ENCODE measurements around the gene AIG1. TPM values are rescaled to one million over a fixed set of nuclear protein-coding genes. Genes with fewer than 3 reads are reported as not detected.

The AIG1 gene
- total RNA-seq, 1 donor from 2014 or later: 35.2 TPM

DNA sequence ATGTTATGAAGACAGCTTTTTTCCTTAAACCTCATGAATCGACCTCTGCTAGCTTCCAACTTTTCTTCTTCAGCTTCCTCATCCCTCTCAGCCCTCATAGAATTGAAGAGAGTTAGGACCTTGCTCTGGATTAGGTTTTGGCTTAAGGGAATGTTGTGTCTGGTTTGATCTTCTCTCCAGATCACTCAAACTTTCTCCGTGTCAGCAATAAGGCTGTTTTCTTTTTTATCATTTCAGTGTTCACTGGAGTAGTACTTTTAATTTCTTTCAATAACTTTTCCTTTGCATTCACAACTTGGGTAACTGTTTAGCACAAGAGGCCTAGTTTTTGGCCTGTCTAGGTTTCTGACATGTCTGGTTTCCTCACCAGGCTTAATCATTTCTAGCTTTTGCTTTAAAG lies 32.6 kb downstream of the AIG1 start:
- Histone ChIP-seq H3K36me3 (ENCODE audit: insufficient read depth, low read length) (no peaks in the 10 kb centered on the region), H3K79me2 (ENCODE audit: insufficient read depth, low read length) (no peaks in the 10 kb centered on the region), H3K4me3 (ENCODE audit: insufficient read depth, low read depth, low read length) (no peak overlapping the region), H2AFZ (ENCODE audit: low read depth, low read length) (no peak overlapping the region), H4K20me1 (ENCODE audit: insufficient read depth, low read length) (no peaks in the 10 kb centered on the region), H3K27ac (ENCODE audit: low read depth, low read length) (no peak overlapping the region), H3K4me1 (ENCODE audit: insufficient read depth, low read length) (no peaks in the 10 kb centered on the region), H3K4me2 (ENCODE audit: low read length) (no peak overlapping the region), H3K9ac (ENCODE audit: low read length) (no peak overlapping the region), H3K27me3 (ENCODE audit: insufficient read depth, low read length) (no peaks in the 10 kb centered on the region), H3K9me3 (ENCODE audit: insufficient read depth, low read depth, low read length) (no peaks in the 10 kb centered on the region)
- TF ChIP-seq EZH2 (IDR thresholded peaks at IDR 0.05; ENCODE audit: insufficient read depth, low read length): no peak
- TF ChIP-seq, protein P1, sequence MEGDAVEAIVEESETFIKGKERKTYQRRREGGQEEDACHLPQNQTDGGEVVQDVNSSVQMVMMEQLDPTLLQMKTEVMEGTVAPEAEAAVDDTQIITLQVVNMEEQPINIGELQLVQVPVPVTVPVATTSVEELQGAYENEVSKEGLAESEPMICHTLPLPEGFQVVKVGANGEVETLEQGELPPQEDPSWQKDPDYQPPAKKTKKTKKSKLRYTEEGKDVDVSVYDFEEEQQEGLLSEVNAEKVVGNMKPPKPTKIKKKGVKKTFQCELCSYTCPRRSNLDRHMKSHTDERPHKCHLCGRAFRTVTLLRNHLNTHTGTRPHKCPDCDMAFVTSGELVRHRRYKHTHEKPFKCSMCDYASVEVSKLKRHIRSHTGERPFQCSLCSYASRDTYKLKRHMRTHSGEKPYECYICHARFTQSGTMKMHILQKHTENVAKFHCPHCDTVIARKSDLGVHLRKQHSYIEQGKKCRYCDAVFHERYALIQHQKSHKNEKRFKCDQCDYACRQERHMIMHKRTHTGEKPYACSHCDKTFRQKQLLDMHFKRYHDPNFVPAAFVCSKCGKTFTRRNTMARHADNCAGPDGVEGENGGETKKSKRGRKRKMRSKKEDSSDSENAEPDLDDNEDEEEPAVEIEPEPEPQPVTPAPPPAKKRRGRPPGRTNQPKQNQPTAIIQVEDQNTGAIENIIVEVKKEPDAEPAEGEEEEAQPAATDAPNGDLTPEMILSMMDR (IDR thresholded peaks at IDR 0.05; ENCODE audit: insufficient read depth, low read depth, low read length): no peak
- Mint-ChIP-seq H3K27ac (ENCODE audit: unreplicated experiment) (no peak overlapping the region), H3K4me3 (ENCODE audit: unreplicated experiment) (no peak overlapping the region), H3K9me3 (ENCODE audit: unreplicated experiment) (no peaks in the 10 kb centered on the region), H3K27me3 (ENCODE audit: low read depth, unreplicated experiment) (no peaks in the 10 kb centered on the region), H3K4me1 (ENCODE audit: low read depth, unreplicated experiment) (no peaks in the 10 kb centered on the region), H3K36me3 (ENCODE audit: low read depth, unreplicated experiment) (peaks cover 6% of the 10 kb centered on the region)
- DNase-seq (ENCODE audit: low read depth) (no peak), FAIRE-seq (no peak)

DNA sequence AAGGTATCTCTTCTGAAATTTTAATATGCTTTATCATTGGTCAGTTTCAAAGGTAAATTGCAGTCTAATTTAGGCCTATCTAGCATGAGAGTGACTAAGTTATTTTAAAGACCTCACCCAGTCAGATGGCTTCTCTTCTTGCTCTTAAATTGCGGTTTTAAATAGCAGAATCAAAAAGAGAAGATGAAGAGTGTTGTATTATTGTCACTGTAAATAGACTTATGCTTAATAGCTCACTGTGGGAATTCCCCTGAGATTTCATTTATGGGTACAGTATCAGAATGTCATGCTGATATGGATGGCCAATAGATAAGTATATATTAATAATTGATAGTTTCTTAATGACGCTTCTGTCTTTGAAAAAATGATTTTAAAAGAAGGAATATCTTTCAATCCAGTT lies 35.7 kb downstream of the AIG1 start:
- Histone ChIP-seq H3K27ac (ENCODE audit: low read depth, low read length) (no peak overlapping the region), H3K4me3 (ENCODE audit: insufficient read depth, low read depth, low read length) (no peak overlapping the region), H3K79me2 (ENCODE audit: insufficient read depth, low read length) (no peaks in the 10 kb centered on the region), H3K27me3 (ENCODE audit: insufficient read depth, low read length) (no peaks in the 10 kb centered on the region), H3K4me1 (ENCODE audit: insufficient read depth, low read length) (no peaks in the 10 kb centered on the region), H3K36me3 (ENCODE audit: insufficient read depth, low read length) (no peaks in the 10 kb centered on the region), H4K20me1 (ENCODE audit: insufficient read depth, low read length) (no peaks in the 10 kb centered on the region), H3K9me3 (ENCODE audit: insufficient read depth, low read depth, low read length) (no peaks in the 10 kb centered on the region), H2AFZ (ENCODE audit: low read depth, low read length) (no peak overlapping the region), H3K4me2 (ENCODE audit: low read length) (no peak overlapping the region), H3K9ac (ENCODE audit: low read length) (no peak overlapping the region)
- H3K9me3 Mint-ChIP-seq (ENCODE audit: unreplicated experiment): no peaks in the 10 kb centered on the region
- DNase-seq (ENCODE audit: low read depth) (no peak), FAIRE-seq (no peak)
- TF ChIP-seq, protein P1 (IDR thresholded peaks at IDR 0.05; ENCODE audit: insufficient read depth, low read depth, low read length): no peak
- no peak for TF ChIP-seq EZH2 (IDR thresholded peaks at IDR 0.05; ENCODE audit: insufficient read depth, low read length)
- H3K27ac Mint-ChIP-seq (ENCODE audit: unreplicated experiment): no peak overlapping the region
- no peak overlapping the region for H3K4me3 Mint-ChIP-seq (ENCODE audit: unreplicated experiment)
- peaks cover 3% of the 10 kb centered on the region for H3K36me3 Mint-ChIP-seq (ENCODE audit: low read depth, unreplicated experiment)
- H3K27me3 Mint-ChIP-seq (ENCODE audit: low read depth, unreplicated experiment): no peaks in the 10 kb centered on the region
- H3K4me1 Mint-ChIP-seq (ENCODE audit: low read depth, unreplicated experiment): no peaks in the 10 kb centered on the region

GRCh38 chr6:143097224-143097795 lies 36.6 kb downstream of the AIG1 start:
- H3K4me2 ChIP-seq (ENCODE audit: low read length): peak overlapping the region; percentile 23
- TF ChIP-seq, protein P1 (IDR thresholded peaks at IDR 0.05; ENCODE audit: insufficient read depth, low read depth, low read length): no peak
- no peak for TF ChIP-seq EZH2 (IDR thresholded peaks at IDR 0.05; ENCODE audit: insufficient read depth, low read length)
- H3K4me3 Mint-ChIP-seq (ENCODE audit: unreplicated experiment): no peak overlapping the region
- H3K27me3 Mint-ChIP-seq (ENCODE audit: low read depth, unreplicated experiment): no peaks in the 10 kb centered on the region
- no peak overlapping the region for H3K27ac ChIP-seq (ENCODE audit: low read depth, low read length)
- no peaks in the 10 kb centered on the region for H3K4me1 ChIP-seq (ENCODE audit: insufficient read depth, low read length)
- no peaks in the 10 kb centered on the region for H4K20me1 ChIP-seq (ENCODE audit: insufficient read depth, low read length)
- peaks cover 3% of the 10 kb centered on the region for H3K36me3 Mint-ChIP-seq (ENCODE audit: low read depth, unreplicated experiment)
- H3K36me3 ChIP-seq (ENCODE audit: insufficient read depth, low read length): no peaks in the 10 kb centered on the region
- H2AFZ ChIP-seq (ENCODE audit: low read depth, low read length): no peak overlapping the region
- no peaks in the 10 kb centered on the region for H3K4me1 Mint-ChIP-seq (ENCODE audit: low read depth, unreplicated experiment)
- no peaks in the 10 kb centered on the region for H3K9me3 Mint-ChIP-seq (ENCODE audit: unreplicated experiment)
- no peak for FAIRE-seq
- no peak overlapping the region for H3K9ac ChIP-seq (ENCODE audit: low read length)
- H3K9me3 ChIP-seq (ENCODE audit: insufficient read depth, low read depth, low read length): no peaks in the 10 kb centered on the region
- H3K27ac Mint-ChIP-seq (ENCODE audit: unreplicated experiment): no peak overlapping the region
- H3K27me3 ChIP-seq (ENCODE audit: insufficient read depth, low read length): no peaks in the 10 kb centered on the region
- no peaks in the 10 kb centered on the region for H3K79me2 ChIP-seq (ENCODE audit: insufficient read depth, low read length)
- DNase-seq (ENCODE audit: low read depth): no peak
- no peak overlapping the region for H3K4me3 ChIP-seq (ENCODE audit: insufficient read depth, low read depth, low read length)
